ENCODE measurements around the gene PTPRH. TPM values are rescaled to one million over a fixed set of nuclear protein-coding genes. Genes with fewer than 3 reads are reported as not detected.

PTPRH gene
- total RNA-seq, 4 donors from 2014 or later: 0.39 to 0.56 (median 0.48) TPM

GRCh38 chr19:55240713-55241020 lies 31.4 kb upstream of the PTPRH start:
- Histone ChIP-seq H3K27ac (no peak overlapping the region), H3K4me3 (no peak overlapping the region), H3K4me1 (no peaks in the 10 kb centered on the region), H3K9me3 (no peaks in the 10 kb centered on the region), H3K27me3 (no peaks in the 10 kb centered on the region), H3K36me3 (peaks cover 3 to 98% of the 10 kb centered on the region in 2 donors)
- in situ Hi-C loops (cut with MboI; ENCODE audit: low sequenced_read_pairs in 4 of 4): no loop called here
- no peak for DNase-seq
- TF ChIP-seq CTCF (IDR thresholded peaks at IDR 0.05 in 4 of 5, conservative IDR thresholded peaks at IDR 0.05 in 1 of 5): no peak
- TF ChIP-seq POLR2A (IDR thresholded peaks at IDR 0.05): no peak
- intact Hi-C loops (cut with DNase I; ENCODE audit: low total_unique reads): no loop called here
- no peak for ATAC-seq

GRCh38 chr19:55239004-55239403 lies 29.7 kb upstream of the PTPRH start:
- TF ChIP-seq POLR2A (IDR thresholded peaks at IDR 0.05) (no peak), CTCF (IDR thresholded peaks at IDR 0.05 in 4 of 5, conservative IDR thresholded peaks at IDR 0.05 in 1 of 5) (no peak)
- no peak for ATAC-seq
- in situ Hi-C loops (cut with MboI; ENCODE audit: low sequenced_read_pairs in 4 of 4): no loop called here
- intact Hi-C loops (cut with DNase I; ENCODE audit: low total_unique reads): no loop called here
- no peak overlapping the region for H3K4me3 ChIP-seq
- H3K36me3 ChIP-seq: peaks cover 3 to 94% of the 10 kb centered on the region in 2 donors
- DNase-seq: no peak
- H3K4me1 ChIP-seq: no peaks in the 10 kb centered on the region
- no peaks in the 10 kb centered on the region for H3K9me3 ChIP-seq
- H3K27ac ChIP-seq: no peak overlapping the region
- H3K27me3 ChIP-seq: no peaks in the 10 kb centered on the region

DNA sequence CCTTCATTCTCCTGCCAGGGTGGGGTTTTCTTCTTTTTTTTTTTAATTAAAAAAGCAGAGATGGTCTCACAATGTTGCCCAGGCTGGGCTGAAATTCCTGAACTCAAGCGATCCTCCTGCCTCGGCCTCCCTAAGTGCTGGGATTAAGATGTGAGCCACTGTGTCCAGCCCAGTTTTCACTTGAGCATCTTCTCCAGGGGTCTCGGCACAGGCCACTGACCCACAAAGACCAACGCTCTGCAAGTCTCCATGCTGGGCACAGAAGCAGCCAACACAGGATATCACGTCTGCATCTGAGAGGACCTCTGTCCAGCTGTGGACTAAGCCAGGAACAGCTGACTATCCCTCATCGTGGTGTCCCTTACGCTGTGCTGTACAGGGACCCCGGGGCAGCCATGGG lies 28.7 kb upstream of the PTPRH start:
- TF ChIP-seq CTCF (IDR thresholded peaks at IDR 0.05 in 4 of 5, conservative IDR thresholded peaks at IDR 0.05 in 1 of 5): no peak
- TF ChIP-seq POLR2A (IDR thresholded peaks at IDR 0.05): no peak
- in situ Hi-C loops (cut with MboI; ENCODE audit: low sequenced_read_pairs in 4 of 4): no loop called here

GRCh38 chr19:55232986-55233385 lies 23.7 kb upstream of the PTPRH start:
- no peak overlapping the region for H3K27ac ChIP-seq
- H3K4me3 ChIP-seq: no peak overlapping the region
- peaks cover 0 to 91% of the 10 kb centered on the region in 2 donors for H3K36me3 ChIP-seq
- in situ Hi-C loops (cut with MboI; ENCODE audit: low sequenced_read_pairs in 4 of 4) (no loop called here), intact Hi-C loops (cut with DNase I; ENCODE audit: low total_unique reads) (no loop called here)
- DNase-seq (no peak), ATAC-seq (no peak)
- no peaks in the 10 kb centered on the region for H3K4me1 ChIP-seq
- H3K9me3 ChIP-seq: no peaks in the 10 kb centered on the region
- H3K27me3 ChIP-seq: no peaks in the 10 kb centered on the region
- TF ChIP-seq POLR2A (IDR thresholded peaks at IDR 0.05): no peak
- TF ChIP-seq CTCF (IDR thresholded peaks at IDR 0.05 in 4 of 5, conservative IDR thresholded peaks at IDR 0.05 in 1 of 5): no peak

More for the DNA sequence above, 28.7 kb upstream of the PTPRH start:
- no peaks in the 10 kb centered on the region for H3K4me1 ChIP-seq
- no peaks in the 10 kb centered on the region for H3K27me3 ChIP-seq
- DNase-seq (no peak), ATAC-seq (no peak)
- no peak overlapping the region for H3K4me3 ChIP-seq
- peaks cover 3 to 95% of the 10 kb centered on the region in 2 donors for H3K36me3 ChIP-seq
- no peak overlapping the region for H3K27ac ChIP-seq
- H3K9me3 ChIP-seq: no peaks in the 10 kb centered on the region
- intact Hi-C loops (cut with DNase I; ENCODE audit: low total_unique reads): no loop called here

- peaks cover 0 to 88% of the 10 kb centered on the region in 2 donors for H3K36me3 ChIP-seq
- TF ChIP-seq CTCF (IDR thresholded peaks at IDR 0.05 in 4 of 5, conservative IDR thresholded peaks at IDR 0.05 in 1 of 5) (no peak), POLR2A (IDR thresholded peaks at IDR 0.05) (no peak)
Observed at GRCh38 chr19:55232286-55232602, 22.9 kb upstream of the PTPRH start.

More at GRCh38 chr19:55232286-55232602, 22.9 kb upstream of the PTPRH start:
- no peak overlapping the region for H3K4me3 ChIP-seq
- no peak for DNase-seq
- no peak for ATAC-seq
- no peaks in the 10 kb centered on the region for H3K9me3 ChIP-seq
- H3K4me1 ChIP-seq: no peaks in the 10 kb centered on the region
- H3K27me3 ChIP-seq: no peaks in the 10 kb centered on the region
- in situ Hi-C loops (cut with MboI; ENCODE audit: low sequenced_read_pairs in 4 of 4) (no loop called here), intact Hi-C loops (cut with DNase I; ENCODE audit: low total_unique reads) (no loop called here)
- no peak overlapping the region for H3K27ac ChIP-seq

All from gastrocnemius medialis (tissue), 4 donors.